Stimulated activated CD4-positive, alpha-beta T cell treated with anti-CD3 and anti-CD28 coated beads, Interleukin-2, amount 100 ng/mL, for 4 hours (primary cell): Measurements from ENCODE around the gene FAM227A.
"Not testable (repeated sequence)": the region's sequence is repeated elsewhere in the genome, so short reads cannot be mapped to it uniquely, and the experiment has no call there.

Experiments
- DNase-seq: peaks from one replicate; pipeline ENCODE4 v3.0.0-alpha.2; 2020; ENCODE audit warnings: low read depth

Gene FAM227A

DNA sequence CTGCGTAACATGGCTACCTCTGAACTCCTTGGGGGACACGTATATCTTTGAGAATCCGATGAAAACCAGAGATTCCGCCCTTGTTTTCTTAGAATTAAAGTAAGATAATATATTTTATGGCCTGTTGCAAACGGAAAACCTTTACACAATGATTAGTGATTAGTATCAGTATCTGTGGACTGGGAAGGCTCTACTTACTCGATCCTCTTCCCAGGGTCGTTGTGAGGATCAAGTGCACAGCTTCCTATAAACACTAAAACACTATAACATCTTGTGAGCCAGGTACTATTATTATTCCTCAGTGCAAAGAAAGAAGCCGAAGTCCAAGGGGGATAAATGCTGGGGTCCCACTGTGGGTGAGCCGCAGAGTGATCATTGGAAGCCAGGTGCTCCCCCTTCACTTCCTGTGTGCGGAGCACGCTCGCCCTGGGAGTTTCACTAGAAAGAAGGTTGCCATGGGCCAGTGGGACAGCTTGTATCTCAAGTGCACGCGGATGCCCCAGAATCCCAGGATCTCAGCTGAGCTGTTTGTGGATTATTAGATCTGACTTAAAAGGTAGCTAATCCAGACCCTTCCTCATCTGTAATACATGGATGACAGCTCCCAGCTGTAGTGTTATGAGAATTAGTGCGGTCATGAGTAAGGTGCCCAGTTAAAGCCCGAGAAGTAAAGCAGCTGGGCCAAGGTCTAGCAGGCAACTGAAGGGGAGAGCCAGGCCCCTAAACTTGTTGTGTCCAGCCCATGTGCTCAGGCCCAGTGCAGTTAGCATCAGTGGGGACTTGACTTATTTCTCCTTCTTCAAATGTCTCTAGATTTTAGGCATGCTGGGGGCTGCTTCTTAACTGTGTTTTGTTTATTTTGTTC is 1.1 kb upstream of the FAM227A start:
- DNase-seq, result peak; percentile 11

DNA sequence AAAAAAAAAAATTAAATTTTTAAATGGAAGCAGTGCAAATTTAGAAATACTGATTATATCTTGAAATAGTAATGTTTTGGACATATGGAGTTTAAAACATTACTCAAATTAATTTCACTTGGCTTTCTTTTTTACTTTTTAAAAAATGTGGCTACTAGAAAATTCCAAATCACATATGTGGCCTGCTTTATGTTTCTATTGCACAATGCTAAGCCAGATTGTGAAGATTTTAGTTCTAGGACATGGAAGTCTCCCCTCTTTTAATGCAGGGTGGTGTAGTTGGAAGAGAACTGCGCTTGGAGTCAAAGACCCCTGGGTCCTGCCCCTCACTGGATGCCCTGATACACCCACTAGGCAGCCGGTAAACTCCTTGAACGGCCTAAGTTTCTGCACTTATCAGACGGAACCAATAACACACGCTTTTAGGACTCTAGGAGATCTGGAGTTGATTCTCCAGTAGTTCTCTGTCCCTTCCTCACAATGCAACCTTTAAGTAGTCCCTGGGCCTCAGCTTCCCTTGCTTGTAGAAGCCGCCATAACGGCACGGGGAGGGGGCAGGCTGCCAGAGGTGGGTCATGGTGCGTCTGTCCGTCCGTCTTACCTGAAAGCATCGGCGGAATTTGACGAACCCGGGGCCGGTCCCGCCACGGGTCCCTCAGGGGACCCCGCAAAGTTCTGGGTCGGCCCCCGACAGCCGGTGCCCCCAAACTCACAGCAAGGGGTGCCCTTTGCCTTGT is 505 bp downstream of the FAM227A start:
- no peak for DNase-seq

DNA sequence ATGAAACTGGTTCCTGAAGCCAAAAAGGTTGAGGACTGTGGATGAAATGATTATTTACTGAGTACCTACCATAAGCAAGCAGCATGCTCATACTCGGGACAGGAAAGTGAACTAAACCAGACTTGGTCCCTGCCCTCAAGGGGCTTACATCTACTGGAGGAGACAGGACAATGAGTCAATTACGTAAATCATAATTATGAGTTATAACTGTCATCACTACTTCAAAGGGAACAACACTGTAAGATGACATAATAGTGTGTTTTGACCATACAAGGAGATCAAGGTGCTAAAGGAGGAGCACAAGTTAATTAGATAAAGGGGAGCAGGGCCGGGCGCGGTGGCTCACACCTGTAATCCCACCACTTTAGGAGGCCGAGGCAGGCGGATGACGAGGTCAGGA is 2.5 kb downstream of the FAM227A start:
- no peak for DNase-seq

DNA sequence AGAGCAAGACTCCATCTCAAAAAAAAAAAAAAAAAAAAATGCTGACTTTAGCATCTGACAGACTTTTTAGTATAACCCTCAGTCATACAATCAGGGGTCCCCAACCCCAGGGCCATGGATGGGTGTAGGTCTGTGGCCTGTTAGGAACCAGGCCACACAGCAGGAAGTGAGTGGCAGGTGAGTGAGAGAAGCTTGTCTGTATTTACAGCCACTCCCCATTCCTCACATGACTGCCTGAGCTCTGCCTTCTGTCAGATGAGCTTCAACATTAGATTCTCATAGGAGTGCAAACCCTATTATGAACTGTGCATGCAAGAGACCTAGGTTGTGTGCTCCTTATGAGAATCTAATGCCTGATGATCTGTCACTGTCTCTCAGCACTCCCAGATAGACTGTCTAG is 3.3 kb downstream of the FAM227A start:
- no peak for DNase-seq

DNA sequence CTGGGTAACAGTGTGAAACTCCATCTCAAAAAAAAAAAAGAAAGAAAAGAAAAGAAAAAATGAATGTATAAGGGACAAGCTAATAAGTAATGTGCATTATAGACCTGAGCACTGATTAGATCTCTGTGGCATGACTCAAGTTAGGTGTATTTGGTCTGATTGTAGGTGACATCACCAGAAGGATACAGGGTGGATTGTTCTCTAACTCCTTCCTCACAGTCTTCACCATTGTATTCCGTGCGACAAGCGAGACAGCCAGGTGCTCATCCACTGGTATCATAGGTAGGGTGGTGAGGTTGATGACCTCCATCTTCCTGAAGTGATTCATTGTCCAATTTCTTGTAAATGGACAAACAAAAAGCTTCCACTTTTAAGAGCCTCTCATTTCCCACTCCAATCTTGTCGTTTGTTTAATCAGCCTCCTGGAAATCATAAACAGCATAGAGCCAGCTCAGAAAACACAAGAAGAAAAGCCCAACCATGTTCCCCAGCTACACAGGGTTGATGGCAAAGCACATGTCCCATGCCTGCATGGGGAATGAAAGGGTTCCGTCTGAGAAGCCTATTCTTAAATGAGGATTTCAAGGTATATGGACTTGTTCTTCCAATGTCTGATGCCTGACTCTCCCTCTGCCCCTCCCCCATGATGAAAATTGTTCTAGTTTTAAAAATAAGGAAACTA is 6.2 kb downstream of the FAM227A start:
- DNase-seq, result no peak

DNA sequence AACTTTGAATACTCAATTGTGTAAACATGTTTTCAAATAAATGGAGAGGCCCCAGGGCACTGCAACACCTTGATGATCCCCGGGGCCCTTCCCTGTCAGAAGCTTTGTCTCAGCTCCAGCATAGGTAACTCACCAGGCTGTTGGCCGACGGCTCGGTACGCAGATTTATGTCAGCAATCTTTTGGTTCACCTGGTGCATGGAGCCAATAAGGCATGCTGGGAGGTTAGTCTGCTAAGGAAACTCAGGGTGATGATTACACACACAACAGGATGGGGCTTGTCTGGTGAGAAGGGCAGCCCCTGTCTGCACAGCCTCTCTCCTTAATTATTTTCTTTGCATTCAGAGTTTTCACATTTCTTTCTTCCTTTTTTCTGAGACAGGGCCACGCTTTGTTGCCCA is 10.8 kb downstream of the FAM227A start:
- no peak for DNase-seq

DNA sequence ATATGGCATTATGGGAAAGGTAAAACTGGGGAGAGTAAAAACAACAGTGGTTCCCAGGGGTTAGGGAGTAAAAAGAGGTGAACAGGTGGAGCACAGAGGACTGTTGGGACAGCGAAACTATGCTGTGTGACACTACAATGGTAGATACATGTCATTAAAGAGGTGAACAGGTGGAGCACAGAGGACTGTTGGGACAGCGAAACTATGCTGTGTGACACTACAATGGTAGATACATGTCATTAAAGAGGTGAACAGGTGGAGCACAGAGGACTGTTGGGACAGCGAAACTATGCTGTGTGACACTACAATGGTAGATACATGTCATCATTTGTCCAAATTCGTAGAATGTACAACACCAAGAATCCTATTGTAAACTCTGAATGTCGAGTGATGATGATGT is 11.9 kb downstream of the FAM227A start:
- DNase-seq, result not testable (repeated sequence)

DNA sequence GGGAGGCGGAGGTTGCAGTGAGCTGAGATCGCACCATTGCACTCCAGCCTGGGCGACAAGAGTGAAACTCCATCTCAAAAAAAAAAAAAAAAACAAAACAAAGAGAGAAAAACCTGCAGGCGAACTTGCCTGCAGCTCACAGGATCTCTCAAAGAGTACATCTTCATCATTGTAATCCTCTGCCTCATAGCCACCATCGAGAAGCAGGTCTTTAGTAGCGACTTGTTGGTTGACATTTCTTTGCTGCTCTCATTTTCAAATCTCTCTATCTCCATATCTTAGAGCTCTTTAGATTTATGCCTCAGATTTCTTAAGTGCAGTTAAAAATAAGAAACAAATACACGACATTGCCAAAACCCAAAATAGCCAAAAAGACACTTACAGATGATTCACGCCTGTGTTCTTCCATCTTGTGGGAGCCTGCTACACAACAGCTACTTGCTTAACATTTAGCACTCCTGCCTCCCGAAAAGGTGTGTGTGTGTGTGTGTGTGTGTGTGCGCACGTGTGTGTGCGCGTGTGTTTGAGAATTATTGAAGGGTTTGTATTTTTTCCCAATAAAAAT is 14.6 kb downstream of the FAM227A start:
- no peak for DNase-seq

DNA sequence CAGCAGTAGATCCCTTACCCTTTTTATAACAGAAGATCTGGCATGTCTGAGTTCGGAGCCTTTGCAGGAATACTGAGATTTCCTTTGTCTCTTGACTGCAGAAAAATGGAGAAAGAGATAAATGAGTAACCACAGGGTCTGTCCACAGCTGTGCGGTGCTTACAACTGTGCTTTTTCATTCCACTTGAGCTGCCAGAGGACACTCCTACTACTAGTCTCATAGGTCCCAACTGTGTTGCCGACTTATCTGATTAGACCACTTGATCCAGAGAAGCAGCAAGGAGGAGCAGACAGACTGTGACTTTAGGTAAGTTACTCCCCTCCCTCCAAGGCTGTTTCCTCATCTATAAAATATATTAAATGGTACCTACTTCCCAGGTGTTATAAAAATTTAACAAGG is 17.5 kb downstream of the FAM227A start:
- no peak for DNase-seq

DNA sequence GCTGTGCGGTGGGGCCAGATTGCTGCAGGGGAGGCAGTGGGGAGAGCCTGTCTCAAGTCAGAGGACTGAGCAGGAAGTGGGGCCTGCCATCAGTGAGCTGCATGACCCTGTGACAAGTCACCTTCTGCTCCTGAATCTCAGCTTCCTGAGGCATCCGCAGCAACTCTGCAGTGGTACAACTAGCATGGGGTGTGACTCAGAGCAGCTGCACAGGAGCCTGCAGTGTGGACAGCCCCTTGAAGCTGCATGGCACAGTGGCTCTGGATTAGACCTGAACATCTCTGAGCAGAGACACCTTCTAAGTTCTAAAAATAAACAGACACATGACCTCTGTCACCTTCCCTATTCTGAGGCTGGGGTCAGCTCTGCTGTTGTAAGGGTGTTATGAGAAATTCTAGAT is 18.0 kb downstream of the FAM227A start:
- DNase-seq, result no peak

DNA sequence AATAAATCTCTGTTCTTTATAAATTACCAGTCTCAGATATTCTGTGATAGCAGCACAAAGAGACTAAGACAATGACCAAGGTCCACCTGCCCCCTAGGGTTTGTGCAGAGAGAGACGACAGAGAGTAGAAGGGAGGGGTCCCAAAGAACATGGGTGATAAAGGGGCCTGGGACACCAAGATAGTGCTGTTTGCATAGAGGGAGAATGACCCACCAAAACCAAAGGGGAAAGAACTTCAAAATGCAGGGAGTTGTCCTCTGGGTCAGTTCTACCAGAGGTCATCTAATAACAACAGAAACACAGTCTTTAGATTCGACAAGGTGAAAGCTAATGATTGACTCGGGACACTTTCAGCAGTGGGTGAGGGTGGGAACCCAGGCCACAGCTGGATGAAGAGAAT is 23.7 kb downstream of the FAM227A start:
- no peak for DNase-seq

DNA sequence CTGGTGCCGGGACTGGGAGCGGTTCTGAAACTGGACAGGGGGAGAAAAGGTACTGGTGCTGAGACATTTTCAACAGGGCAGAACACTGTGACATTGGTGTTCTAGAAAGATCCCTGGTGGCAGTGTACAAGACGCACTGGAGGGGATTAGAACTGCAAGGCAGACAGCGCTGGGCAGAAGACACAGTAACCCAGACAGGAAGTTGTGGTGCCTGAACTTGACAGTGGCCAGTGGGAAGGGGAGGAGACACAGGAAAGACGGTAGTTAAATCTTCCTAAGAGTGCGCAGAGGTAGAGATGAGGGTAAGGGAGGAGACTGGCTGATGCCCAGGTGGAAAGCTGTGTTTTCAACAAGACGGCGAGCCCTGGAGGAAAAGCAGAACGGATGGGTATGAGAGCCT is 24.5 kb downstream of the FAM227A start:
- DNase-seq, result no peak

DNA sequence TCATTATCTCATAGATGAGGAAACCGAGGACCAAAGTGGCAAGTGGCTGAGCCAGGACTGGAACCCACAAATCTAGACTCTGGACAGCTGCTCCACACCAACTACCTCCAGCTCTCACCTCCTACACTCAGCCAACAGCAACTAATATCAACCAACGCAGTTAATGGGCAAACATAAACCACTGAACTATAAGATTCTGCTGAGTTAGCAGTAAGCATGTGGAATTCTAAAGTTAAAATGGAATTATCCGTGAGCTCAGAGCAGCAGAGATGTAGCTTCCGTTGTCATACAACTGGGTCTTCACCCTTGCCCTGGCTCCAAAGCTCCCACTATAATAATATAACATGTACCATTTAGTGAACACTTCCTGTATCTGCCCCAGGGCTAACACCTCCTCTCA is 27.1 kb downstream of the FAM227A start:
- DNase-seq, result no peak

DNA sequence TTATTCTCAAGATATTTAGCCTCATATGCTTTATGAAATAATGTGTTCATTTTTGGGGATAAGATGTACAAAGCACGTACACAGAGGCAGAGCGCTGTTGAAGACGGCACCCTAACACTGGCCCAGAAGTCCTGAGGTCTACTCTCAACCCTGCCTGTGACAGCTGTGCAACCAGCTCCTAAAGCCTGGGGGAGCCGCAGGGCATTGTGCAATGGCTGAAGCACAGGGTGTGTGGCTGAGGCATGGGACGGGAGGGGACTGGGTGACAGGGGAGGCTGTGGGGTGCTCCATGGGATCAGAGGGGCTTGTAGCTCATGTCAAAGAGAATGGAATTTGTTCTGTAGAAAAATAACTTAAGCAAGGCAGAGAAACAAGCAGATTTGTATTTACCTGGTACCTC is 27.7 kb downstream of the FAM227A start:
- no peak for DNase-seq

DNA sequence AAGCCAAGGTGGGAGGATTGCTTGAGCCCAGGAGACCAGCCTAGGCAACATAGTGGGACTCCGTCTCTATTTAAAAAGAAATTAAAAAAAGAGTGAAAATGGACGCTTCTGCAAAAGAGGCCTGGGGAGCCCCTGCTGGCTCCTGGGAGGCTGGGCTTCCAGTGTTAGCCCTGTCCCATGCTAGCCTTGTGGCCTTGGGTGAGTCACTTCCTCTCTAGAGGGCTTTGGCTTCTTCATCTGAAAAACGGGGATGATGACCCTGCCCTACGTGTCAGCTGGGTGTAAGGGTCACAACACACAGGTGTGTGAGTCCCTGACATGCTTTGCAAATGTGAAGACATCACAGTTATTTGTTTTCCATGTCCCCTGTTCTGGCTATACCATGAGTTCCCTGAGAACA is 32.8 kb downstream of the FAM227A start:
- no peak for DNase-seq

DNA sequence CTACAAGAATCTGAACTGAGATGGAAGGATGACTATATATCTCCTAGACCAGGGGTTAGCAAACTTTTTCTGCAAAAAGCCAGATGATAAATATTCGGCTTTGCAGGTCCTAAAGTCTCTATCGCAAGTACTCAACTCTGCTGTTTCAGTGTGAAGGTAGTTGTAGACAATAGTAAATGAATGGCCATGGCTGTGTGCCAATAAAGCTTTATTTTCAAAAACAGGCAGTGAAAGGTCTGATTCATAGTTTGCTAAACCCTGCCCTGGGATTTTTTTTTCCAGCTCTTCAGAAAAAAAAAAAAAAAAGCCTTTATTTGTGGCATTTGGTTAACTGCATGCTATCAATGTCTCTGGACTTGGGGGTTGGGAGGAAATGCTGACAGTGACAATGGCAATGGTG is 37.5 kb downstream of the FAM227A start:
- no peak for DNase-seq

DNA sequence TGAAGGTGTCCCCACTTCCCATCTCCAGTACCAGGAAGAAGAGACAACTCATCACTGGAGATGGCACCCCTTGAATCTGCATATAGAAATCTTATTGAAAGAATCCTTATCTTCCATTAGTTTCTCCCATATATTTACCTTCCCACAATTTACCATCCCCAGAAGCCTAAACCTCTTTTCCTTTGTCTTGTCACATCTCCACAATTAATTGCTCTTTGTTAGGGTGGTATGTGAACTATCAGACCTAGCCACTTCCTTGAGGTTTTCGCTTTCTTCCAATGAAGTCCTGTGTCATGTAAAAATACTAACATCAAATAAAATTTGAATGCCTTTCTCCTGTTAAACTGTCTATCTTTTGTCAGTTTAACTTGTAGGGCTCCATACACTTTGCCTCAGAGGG is 37.9 kb downstream of the FAM227A start:
- no peak for DNase-seq

DNA sequence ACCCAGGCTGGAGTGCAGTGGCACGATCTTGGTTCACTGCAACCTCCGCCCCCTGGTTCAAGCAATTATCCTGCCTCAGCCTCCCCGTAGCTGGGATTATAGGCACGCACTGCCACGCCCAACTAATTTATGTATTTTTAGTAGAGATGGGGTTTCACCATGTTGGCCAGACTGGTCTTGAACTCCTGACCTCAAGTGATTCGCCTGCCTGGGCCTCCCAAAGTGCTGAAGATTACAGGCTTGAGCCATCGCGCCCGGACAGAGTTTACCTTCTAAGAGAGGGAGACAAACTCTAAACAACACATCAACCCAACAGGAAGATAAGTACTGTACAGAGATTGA is 41.2 kb downstream of the FAM227A start:
- DNase-seq, result not testable (repeated sequence)

DNA sequence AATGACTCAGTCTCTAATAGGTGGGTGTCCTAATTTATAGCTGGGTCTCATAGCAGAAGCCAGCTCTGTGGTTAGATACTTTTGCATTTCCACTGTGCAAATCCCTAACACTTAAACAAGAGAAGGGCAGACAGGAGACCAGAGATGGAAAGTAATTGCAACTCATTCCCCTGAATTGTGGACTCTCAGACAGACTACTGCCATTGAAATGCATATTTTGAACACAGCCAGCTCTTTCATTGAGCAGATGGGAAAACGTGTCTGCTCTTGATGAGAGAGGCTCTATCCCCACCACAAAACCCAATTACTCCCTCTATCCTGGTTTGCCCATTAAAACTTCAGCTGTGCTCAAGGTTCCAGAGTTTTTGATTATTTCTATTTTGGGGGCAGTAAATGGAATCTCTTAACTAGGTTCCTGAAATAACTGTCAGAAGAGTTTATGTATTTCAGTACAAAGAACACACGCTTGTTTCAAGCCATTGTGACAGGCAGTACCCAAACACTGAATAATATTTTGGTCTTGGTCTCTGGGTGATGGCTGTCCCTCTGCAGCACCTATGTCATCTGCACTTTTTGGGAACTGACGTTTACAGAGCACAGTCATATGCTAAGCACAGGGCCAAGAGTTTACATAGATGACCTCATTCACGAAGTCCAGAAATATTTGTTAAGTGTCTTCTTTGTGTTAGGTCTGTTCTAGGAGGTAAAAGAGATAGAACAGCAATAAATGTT is 41.7 kb downstream of the FAM227A start:
- DNase-seq, result no peak

DNA sequence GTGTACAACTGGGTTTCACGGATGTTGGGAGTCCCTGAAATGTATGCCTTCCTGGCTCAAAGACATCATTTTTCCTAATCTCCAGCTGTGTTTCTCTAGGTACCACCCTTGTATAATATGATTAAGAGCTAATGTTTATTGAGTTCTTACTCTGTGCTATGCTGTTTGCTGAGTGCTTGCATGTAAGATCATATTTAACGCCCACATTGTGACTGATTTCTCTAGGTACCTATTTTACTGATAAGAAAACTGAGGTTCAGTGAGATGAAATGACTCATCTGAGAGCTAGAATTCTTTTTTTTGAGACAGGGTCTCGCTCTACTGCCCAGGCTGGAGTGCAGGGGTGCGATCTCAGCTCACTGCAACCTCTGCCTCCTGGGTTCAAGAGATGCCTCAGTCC is 42.6 kb downstream of the FAM227A start:
- no peak for DNase-seq

DNA sequence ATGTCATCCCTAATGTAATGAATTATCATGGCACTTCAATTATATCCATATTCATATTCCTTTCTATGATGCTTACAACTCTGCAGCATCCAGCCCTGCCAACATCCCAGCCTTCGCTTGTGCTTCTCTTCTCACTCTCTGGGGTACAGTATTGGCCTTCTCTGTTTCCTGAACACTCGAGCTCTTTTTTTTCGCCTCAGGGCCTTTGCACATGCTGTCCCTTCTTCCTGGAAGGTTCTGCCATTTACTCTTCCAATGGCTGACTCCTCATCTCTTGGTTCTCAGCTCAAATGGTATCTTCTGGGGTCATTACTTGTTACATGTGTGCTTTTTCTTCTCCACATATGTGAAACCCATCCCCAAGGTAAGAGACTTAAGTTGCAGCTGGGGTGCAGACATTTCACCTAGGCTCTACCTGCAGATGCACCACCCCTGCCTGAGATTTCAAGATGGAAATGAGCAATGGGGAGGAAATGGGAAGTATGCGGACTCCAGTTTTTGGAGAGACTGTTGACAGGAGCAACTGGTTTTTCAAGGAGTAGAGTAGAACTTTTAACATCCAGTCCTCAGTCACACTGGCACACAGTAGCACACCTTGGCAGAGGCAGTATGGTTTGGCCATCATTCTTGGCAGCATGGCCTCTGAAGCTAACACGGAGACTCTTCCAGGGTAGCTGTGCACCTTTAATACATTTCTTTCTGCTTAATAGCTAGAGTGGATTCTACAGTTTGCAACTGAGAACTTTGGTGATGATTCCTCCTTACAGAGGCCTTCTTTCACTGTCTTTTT is 43.8 kb downstream of the FAM227A start:
- no peak for DNase-seq
